GM18870 (cell line): ENCODE measurements around the gene UQCRHL.

Source experiments
- ATAC-seq: cut with Tn5 transposase; IDR thresholded peaks from one replicate; pipeline ENCODE4 v1.9.1; 2021; ENCODE audit warnings: moderate library complexity; ENCODE audit not compliant: unreplicated experiment

Gene UQCRHL

DNA sequence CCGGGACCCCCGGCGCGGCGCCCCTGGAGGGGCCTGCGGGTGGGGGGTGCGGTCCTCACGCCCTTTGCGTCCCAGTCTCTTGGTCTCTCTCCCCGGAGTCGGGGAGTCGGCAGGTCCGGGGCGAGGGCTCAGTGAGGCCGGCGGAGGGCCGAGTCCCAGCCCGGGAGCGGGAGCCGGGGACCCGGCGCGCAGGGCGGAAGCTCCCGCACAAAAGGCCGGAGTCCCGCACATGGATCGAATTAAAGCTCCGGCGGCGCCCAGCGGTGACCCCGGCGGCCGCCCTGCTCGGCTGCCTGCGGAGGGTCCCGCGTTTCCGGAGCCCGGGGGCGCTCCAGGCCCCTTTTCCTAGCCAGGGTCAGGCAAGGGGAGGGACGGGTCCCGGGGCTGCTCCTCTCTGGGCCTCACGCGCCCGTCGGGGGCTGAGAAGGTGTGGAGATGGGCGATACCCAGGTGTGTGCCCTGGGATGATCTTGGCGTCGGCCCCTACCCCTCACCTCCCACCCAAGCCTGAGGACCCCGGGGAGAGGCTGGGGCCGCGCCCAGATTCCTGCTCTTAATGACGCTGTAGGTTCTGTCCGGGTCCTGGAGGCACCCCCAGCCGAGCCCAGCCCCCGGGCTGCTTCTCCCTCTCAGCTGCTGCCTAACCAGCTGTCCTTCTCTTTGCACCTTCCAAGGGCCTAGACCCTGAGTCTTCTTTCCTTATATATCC is 48.3 kb downstream of the UQCRHL start:
- ATAC-seq, result no peak

DNA sequence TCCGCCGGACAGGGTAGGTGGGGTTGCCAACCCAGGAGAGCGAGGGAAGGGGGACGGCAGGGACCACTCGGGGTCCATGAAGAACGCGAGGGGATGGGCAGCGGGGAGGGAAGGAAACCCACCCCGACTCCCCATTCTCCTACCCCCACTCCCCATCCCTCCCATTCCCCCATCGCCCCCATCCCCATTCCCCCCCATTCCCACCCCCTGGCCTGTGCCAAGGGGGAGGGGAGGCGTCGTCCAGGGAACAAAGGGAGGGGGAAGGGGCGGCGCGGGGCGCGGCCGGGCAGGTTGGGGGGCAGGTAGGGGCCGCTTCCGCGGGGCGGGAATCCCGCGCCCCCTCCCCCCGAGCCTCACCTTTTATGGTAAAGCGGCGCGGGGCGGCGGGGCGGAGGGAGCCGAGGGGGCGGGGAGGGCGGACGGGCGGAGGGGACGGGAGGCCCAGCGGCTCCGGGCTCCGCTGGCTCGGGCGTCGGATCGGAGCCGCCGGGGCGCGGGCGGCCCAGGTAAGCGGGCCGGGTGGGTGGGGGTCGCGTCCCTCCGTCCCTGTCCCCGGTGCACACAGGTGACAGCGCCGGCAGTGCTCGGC is 49.0 kb downstream of the UQCRHL start, which contains the start of gene FBLIM1:
TSS of gene FBLIM1 (plus strand) at position 453 of the 589 bp plus-strand sequence. CDS start 6,189 bp downstream, outside the sequence.
- ATAC-seq, result no peak

DNA sequence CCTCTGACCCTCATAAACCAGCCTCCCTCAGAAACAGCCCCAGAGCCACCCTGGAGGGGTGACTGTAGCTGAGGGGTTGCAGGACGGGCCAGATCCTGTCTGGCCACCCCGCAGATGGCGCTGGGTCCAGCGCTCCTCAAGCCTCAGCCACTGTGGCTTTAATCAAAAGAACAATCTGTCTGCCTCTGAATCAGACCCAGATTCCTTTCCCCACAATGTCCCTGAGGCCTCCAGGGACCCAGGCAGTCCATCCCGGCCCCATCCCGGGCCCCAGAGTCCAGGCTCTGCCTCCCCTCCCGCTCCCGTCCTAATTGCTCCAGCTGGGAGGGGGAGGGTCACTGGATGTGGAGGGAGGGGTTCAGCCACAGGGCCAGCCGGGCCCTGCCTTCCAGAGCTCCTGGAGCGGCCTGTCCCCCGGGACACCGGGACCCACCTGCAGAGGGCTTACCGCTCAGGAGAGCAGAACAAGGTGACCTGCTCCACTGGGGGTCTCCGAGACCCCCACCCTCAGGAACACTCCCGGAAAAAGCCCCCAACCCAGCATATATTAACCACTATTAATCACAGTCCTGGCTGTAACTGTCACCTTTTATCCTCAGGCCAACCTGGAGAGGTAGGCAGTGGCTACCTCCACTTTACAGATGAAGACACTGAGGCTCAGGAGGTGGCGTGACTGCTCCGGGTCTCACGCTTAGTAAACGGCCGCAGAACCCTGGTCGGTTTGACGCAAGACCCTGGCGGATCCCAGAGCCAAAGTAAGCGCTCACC is 49.7 kb downstream of the UQCRHL start:
- ATAC-seq, result no peak
